A549 treated with CORT108297 at 1 μM for 4 hours (cell line): Measurements from ENCODE around the gene OR2T6. TPM values are rescaled to one million over a fixed set of nuclear protein-coding genes. Genes with fewer than 3 reads are reported as not detected.

Experiments used
- total RNA-seq: library from RNA; stranded (reverse); fragments of 200-300 nt; extraction: Qiagen RNA extraction; gene quantifications from 5 replicates; pipeline ENCODE4 v1.2.3, GENCODE V29; 2022

The OR2T6 gene, protein sequence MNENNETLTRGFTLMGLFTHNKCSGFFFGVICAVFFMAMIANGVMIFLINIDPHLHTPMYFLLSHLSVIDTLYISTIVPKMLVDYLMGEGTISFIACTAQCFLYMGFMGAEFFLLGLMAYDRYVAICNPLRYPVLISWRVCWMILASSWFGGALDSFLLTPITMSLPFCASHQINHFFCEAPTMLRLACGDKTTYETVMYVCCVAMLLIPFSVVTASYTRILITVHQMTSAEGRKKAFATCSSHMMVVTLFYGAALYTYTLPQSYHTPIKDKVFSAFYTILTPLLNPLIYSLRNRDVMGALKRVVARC
- not detected in 5 replicates for total RNA-seq

DNA sequence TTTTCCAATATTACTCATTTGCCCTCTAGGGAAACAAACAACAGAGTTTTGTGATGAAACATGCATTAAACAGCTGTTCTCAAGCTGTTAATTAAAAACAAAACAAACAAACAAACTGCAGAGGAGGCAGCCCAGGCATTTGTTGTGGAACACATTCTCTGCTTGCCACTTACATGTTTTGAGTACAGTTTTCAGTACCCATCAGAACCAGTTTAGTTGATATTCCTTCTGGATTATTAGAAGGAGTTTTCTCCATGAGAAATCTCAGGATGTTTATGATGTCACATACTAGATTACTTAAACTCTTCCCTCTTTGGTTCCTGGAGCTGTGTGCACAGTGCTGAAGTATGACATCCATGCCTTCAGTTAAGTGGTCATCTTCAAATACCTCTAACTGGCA, at the start of gene OR2T6:
Gene OR2T6 (plus strand): TSS at position 301 of the 400 bp plus-strand sequence. CDS start 11,863 bp downstream, outside the sequence.

DNA sequence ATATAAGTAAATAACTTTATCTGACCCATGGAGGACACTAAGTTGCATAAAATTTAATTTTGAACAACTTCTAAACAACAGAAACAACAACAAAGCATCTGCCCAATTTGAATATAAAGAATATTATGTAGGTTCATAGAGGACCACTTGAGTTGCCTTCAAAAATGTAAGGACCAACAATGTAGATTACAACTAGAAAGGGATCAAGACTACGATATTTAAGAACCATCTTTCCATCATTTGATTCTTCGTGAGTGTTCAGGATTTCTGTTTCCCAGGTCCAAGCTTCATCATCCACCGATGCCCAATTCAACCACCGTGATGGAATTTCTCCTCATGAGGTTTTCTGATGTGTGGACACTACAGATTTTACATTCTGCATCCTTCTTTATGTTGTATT, 27.1 kb upstream of the OR2T6 start, which contains the start of gene OR14C36:
Gene OR14C36 (plus strand): TSS at position 301 of the 400 bp plus-strand sequence. CDS start 0 bp downstream, at position 301.

DNA sequence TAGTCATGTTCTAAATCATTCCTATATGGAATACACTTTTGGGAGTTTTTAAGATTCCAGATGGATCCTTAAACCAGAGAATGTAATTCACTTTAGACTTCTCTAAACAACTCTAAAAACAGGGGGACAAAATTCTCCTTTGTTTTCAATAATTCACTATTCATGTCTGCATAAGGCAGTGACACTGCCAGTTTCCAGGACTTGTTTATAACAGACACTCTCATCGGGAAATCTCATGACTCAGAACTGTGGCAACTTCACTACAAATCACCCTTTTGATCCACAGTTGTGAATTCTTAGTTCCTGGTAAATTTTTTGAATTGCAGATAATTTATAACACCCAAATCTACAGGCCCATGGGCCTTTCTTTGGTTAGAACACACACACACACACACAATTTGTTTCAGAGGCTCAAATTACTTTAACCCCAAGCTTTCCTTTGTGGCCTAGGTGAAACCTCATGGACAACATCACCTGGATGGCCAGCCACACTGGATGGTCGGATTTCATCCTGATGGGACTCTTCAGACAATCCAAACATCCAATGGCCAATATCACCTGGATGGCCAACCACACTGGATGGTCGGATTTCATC, 14.3 kb upstream of the OR2T6 start, which contains the start of gene OR2T4:
Gene OR2T4 (plus strand): TSS at position 545 of the 595 bp plus-strand sequence. CDS start 0 bp downstream, at position 545.

DNA sequence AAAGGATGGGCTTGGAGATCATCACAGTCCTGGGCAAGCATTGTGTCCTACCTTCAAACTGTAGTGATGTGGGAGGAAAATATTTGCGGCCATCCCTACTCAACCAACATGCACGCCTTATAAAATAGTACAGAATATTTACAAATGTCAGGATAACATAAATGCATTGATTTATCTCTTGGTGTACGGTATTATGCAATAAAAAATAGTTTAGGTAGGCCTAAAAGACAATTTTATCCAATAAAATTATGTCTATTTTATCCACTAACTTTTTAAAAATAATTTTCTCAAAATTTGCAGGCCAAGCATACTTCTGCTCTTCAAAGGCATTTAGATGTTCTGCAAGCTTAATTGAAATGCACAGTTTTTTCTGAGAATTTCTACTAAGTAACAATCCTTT, 27.2 kb downstream of the OR2T6 start, which contains the start of gene OR2T1:
Gene OR2T1 (plus strand): TSS at position 301 of the 400 bp plus-strand sequence. CDS start 3,100 bp downstream, outside the sequence.

Other genes with a start within 250 kb of the OR2T6 start
- gene OR2M5, start 230.6 kb upstream of the OR2T6 start, total RNA-seq: not detected in 5 replicates
- not detected in 5 replicates for gene OR2M2, start 200.9 kb upstream of the OR2T6 start, total RNA-seq
- gene OR2M3, start 178.5 kb upstream of the OR2T6 start, total RNA-seq: not detected in 5 replicates
- gene OR2M4, start 144.3 kb upstream of the OR2T6 start, total RNA-seq: not detected in 5 replicates
- gene OR2T33, start 97.8 kb upstream of the OR2T6 start, total RNA-seq: not detected in 5 replicates
- not detected in 5 replicates for gene OR2T12, start 72.3 kb upstream of the OR2T6 start, total RNA-seq
- not detected in 5 replicates for gene OR2M7, start 51.2 kb upstream of the OR2T6 start, total RNA-seq
- gene OR14C36, start 27.0 kb upstream of the OR2T6 start, total RNA-seq: not detected in 5 replicates
- not detected in 5 replicates for gene OR2T4, start 14.1 kb upstream of the OR2T6 start, total RNA-seq
- gene OR2T1, start 27.3 kb downstream of the OR2T6 start, total RNA-seq: not detected in 5 replicates
- gene OR2T2, start 69.9 kb downstream of the OR2T6 start, total RNA-seq: not detected in 5 replicates
- not detected in 5 replicates for gene OR2T3, start 97.6 kb downstream of the OR2T6 start, total RNA-seq
- not detected in 5 replicates for gene OR2T5, start 112.8 kb downstream of the OR2T6 start, total RNA-seq
- not detected in 5 replicates for gene OR2G6, start 132.3 kb downstream of the OR2T6 start, total RNA-seq
- gene OR2T29, start 187.0 kb downstream of the OR2T6 start, total RNA-seq: not detected in 5 replicates
- gene OR2T34, start 199.0 kb downstream of the OR2T6 start, total RNA-seq: not detected in 5 replicates
- not detected in 5 replicates for gene OR2T10, start 222.0 kb downstream of the OR2T6 start, total RNA-seq